Natural killer cell (primary cell): Measurements from ENCODE around the gene NOP56. TPM values are rescaled to one million over a fixed set of nuclear protein-coding genes. Genes with fewer than 3 reads are reported as not detected.

ENCODE experiments used
- ATAC-seq, 3 donors: fragments of 150-1000 bp in 2 of 3; fragments of 200-7000 bp in 1 of 3; cut with Tn5 transposase; 1 replicate in 1 of 3; 2 replicates in 2 of 3; pipeline ENCODE4 v1.10.0; 2021; ENCODE audit warnings: mild to moderate bottlenecking in 2 of 3, moderate library complexity in 2 of 3
- DNase-seq, 2 donors: peaks; one replicate each; pipeline versions ENCODE4 v3.0.0 to v3.0.0-alpha.2; 2013 to 2021; ENCODE audit warnings: mixed read lengths in 1 of 2
- H3K27ac ChIP-seq: one replicate; pipeline ENCODE4 v1.5.1; 2013; ENCODE audit warnings: mild to moderate bottlenecking, low read length
- H3K27me3 ChIP-seq: one replicate; pipeline ENCODE4 v1.6.1; 2013; ENCODE audit warnings: low read length; ENCODE audit not compliant: control insufficient read depth, insufficient read depth
- H3K36me3 ChIP-seq: one replicate; pipeline ENCODE4 v1.6.1; 2013; ENCODE audit warnings: low read length; ENCODE audit not compliant: control insufficient read depth, insufficient read depth
- H3K4me1 ChIP-seq: one replicate; pipeline ENCODE4 v1.6.1; 2013; ENCODE audit warnings: low read length; ENCODE audit not compliant: control insufficient read depth, insufficient read depth
- H3K4me3 ChIP-seq: one replicate; pipeline ENCODE4 v1.5.1; 2013; ENCODE audit warnings: low read length
- H3K9me3 ChIP-seq: one replicate; pipeline ENCODE4 v1.6.1; 2013; ENCODE audit warnings: low read length; ENCODE audit not compliant: control insufficient read depth, insufficient read depth
- H3K27ac Mint-ChIP-seq, 2 donors: one replicate each; pipeline ENCODE4 v1.8.0; 2022; ENCODE audit warnings: mild to moderate bottlenecking in 2 of 2, mixed read lengths in 2 of 2, moderate library complexity in 1 of 2
- H3K27me3 Mint-ChIP-seq, 2 donors: one replicate each; pipeline ENCODE4 v1.8.0; 2022; ENCODE audit warnings: low read depth in 2 of 2, mixed read lengths in 2 of 2
- H3K36me3 Mint-ChIP-seq: one replicate; pipeline ENCODE4 v1.8.0; 2022; ENCODE audit warnings: mixed read lengths
- H3K4me1 Mint-ChIP-seq, 2 donors: one replicate each; pipeline ENCODE4 v1.8.0; 2022; ENCODE audit warnings: mixed read lengths in 2 of 2
- H3K4me3 Mint-ChIP-seq: one replicate; pipeline ENCODE4 v1.8.0; 2022; ENCODE audit warnings: mild to moderate bottlenecking, moderate library complexity, mixed read lengths
- H3K9me3 Mint-ChIP-seq, 2 donors: one replicate each; pipeline ENCODE4 v1.8.0; 2022; ENCODE audit warnings: mixed read lengths in 2 of 2
- WGBS: methylation state at CpG from one replicate; pipeline ENCODE4 v1.1.7; 2013; ENCODE audit warnings: missing lambda C conversion rate; ENCODE audit not compliant: insufficient coverage; 5-methylcytosine and 5-hydroxymethylcytosine counted together
- intact Hi-C: fragments of 100-400 bp; cut with micrococcal nuclease; formaldehyde crosslinking; loops from one replicate; pipeline ENCODE4 v1.14.2; 2022
- total RNA-seq, 4 donors: library from RNA; stranded (reverse); fragments of 120-200 nt in 1 of 4; gene quantifications; one replicate each; pipeline versions ENCODE4 v1.2.3 to v1.2.4, GENCODE V29; 2013 to 2022
- TF ChIP-seq, protein P1 (sequence below): fragments of 200-600 bp; IDR thresholded peaks from one replicate; pipeline ENCODE4 v1.8.0; 2022; ENCODE audit warnings: antibody characterized with exemption

NOP56 gene
- total RNA-seq, 3 donors from 2014 or later (not counting 1 experiment from before 2014, with no cell fraction given) = 169 to 216 (median 214) TPM

DNA sequence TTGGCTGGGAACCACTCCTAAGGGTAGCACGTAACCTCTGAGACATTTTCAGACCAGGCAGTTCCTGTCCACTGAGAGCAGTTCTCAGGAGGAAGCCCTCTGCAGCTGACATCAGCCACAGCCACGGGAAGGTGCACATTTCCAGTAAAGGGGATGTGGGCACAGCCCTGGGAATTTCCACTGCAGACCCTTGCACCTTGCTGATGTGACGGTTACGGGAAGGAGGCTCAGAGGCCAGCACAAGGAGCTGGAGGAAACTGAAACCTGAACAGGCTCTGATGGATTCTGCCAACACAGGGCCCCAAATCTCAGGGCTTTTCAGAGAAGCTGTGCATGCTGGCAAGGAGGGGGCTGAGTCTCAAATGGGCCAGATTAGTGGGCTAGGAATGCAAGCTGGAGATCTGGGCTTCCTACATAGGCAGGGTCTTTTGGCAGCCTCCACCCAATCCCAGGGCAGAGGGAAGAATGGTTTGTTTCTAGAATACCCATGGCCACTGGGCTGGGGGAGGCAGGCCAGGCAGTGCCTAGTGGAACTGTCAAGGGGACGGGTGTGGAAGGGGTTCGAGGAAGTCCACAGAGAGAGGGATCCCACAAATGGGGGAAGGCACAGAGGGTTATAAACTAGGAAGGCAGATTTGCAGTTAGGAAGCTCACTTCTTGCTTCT is 54.4 kb downstream of the NOP56 start:
- intact Hi-C loops = no loop called here
- DNase-seq (no peak), ATAC-seq (no peak)
- TF ChIP-seq, protein P1, sequence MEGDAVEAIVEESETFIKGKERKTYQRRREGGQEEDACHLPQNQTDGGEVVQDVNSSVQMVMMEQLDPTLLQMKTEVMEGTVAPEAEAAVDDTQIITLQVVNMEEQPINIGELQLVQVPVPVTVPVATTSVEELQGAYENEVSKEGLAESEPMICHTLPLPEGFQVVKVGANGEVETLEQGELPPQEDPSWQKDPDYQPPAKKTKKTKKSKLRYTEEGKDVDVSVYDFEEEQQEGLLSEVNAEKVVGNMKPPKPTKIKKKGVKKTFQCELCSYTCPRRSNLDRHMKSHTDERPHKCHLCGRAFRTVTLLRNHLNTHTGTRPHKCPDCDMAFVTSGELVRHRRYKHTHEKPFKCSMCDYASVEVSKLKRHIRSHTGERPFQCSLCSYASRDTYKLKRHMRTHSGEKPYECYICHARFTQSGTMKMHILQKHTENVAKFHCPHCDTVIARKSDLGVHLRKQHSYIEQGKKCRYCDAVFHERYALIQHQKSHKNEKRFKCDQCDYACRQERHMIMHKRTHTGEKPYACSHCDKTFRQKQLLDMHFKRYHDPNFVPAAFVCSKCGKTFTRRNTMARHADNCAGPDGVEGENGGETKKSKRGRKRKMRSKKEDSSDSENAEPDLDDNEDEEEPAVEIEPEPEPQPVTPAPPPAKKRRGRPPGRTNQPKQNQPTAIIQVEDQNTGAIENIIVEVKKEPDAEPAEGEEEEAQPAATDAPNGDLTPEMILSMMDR = no peak
- H3K36me3 Mint-ChIP-seq = no peaks in the 10 kb centered on the region
- 44% methylated on average over 6 of the region's 6 CpGs for WGBS
- H3K27me3 Mint-ChIP-seq = no peaks in the 10 kb centered on the region
- no peak overlapping the region for H3K4me3 Mint-ChIP-seq
- Histone ChIP-seq H3K4me1 (no peaks in the 10 kb centered on the region), H3K36me3 (no peaks in the 10 kb centered on the region), H3K27ac (no peak overlapping the region), H3K9me3 (no peaks in the 10 kb centered on the region), H3K27me3 (no peaks in the 10 kb centered on the region), H3K4me3 (no peak overlapping the region)
- H3K27ac Mint-ChIP-seq = no peak overlapping the region
- no peaks in the 10 kb centered on the region for H3K9me3 Mint-ChIP-seq
- no peaks in the 10 kb centered on the region for H3K4me1 Mint-ChIP-seq

DNA sequence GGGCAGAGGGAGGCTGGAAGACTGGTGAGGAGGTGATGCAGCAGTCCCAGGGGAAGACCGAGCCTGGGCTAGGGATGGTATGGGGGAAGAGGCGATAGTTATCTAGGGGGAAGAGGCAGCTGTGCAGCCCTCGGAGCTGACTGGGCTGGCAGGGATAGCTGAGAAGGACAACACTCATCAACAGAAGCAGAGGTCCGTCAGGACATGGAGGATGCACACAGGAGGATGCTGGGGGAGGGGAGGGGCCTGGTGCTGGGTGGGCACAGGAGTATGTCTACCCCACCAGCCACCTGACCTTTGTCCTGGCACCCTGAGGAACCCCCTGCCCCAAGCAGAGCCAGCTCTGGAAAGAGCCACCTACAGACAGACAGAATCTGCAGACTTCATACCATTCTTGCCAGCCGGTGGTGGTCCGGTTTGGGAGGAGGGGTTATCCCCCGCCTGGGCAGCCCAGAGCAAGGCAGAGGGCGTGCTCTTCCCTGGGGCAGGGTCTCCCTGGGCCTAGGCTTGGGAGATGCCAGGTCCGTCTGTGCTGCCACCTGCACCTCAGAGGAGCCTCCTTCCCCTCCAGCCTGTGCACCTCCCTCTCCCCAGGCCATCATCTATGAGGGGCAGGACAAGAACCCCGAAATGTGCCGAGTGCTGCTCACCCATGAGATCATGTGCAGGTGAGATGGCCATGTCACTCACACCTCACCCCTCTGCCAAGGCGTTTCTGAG is 55.1 kb downstream of the NOP56 start:
- no peaks in the 10 kb centered on the region for H3K9me3 ChIP-seq
- Mint-ChIP-seq H3K27me3 (no peaks in the 10 kb centered on the region), H3K36me3 (no peaks in the 10 kb centered on the region), H3K4me3 (no peak overlapping the region), H3K9me3 (no peaks in the 10 kb centered on the region), H3K4me1 (no peaks in the 10 kb centered on the region), H3K27ac (no peak overlapping the region)
- H3K4me1 ChIP-seq = no peaks in the 10 kb centered on the region
- no peak overlapping the region for H3K4me3 ChIP-seq
- H3K27ac ChIP-seq = no peak overlapping the region
- WGBS = 80% methylated on average over 12 of the region's 12 CpGs
- no peaks in the 10 kb centered on the region for H3K36me3 ChIP-seq
- DNase-seq (no peak), ATAC-seq (no peak)
- intact Hi-C loops = no loop called here
- H3K27me3 ChIP-seq = no peaks in the 10 kb centered on the region
- TF ChIP-seq, protein P1 = no peak

Other genes starting within 250 kb of the NOP56 start
- gene SNRPB, start 181.8 kb upstream of the NOP56 start, total RNA-seq = 100 to 1,000 TPM; 160 to 174 (median 162) TPM
- gene ZNF343, start 143.7 kb upstream of the NOP56 start, total RNA-seq = 10 to 100 TPM in 1 of 3 donors, 1 to 10 TPM in 2; 8.1 to 12.3 (median 8.6) TPM
- gene TMC2, start 116.1 kb upstream of the NOP56 start, total RNA-seq = 1 to 10 TPM in 1 of 3 donors, under 1 TPM in 1, not detected in 1; 0.94 to 1.3 TPM
- 100 to 1,000 TPM; 149 to 161 (median 153) TPM for gene IDH3B, start 11.6 kb downstream of the NOP56 start, total RNA-seq
- gene EBF4, start 40.1 kb downstream of the NOP56 start, total RNA-seq = 10 to 100 TPM; 17.1 to 21.7 (median 20.4) TPM
- 1 to 10 TPM in 2 of 3 donors, under 1 TPM in 1; 0.49 to 2.3 (median 1.5) TPM for gene CPXM1, start 148.0 kb downstream of the NOP56 start, total RNA-seq
- not detected for gene C20orf141, start 162.4 kb downstream of the NOP56 start, total RNA-seq
- gene TMEM239, start 163.7 kb downstream of the NOP56 start, total RNA-seq = not detected
- 10 to 100 TPM; 70.3 to 76.5 (median 71.1) TPM for gene PCED1A, start 188.0 kb downstream of the NOP56 start, total RNA-seq
- gene VPS16, start 188.1 kb downstream of the NOP56 start, total RNA-seq = 100 to 1,000 TPM; 108 to 118 (median 109) TPM
- gene PTPRA, start 220.8 kb downstream of the NOP56 start, total RNA-seq = 100 to 1,000 TPM; 125 to 172 (median 141) TPM